GM12878 (cell line): ENCODE results near the gene MIR17HG. TPM values are rescaled to one million over a fixed set of nuclear protein-coding genes. Genes with fewer than 3 reads are reported as not detected.
A peak's percentile ranks its signal among the peaks of the same experiment; 100 is the strongest.

Experiments used
- ATAC-seq: fragments of 200-7000 bp; cut with Tn5 transposase; 3 replicates; pipeline ENCODE4 v1.9.1; 2020; ENCODE audit warnings: mild to moderate bottlenecking, moderate library complexity
- BruUV-seq: library from RNA; stranded (reverse); fragments of 400-500 nt; replicated peaks from 2 replicates; lab custom pipeline; 2021; lab: Mats Ljungman, UMichigan
- CTCF ChIA-PET: fragments of 300-600 bp; sonication (Branson Sonifier 250); formaldehyde crosslinking; extraction: SDS; loops from one replicate; lab custom pipeline; 2021; ENCODE audit warnings: inconsistent platforms; lab: Yijun Ruan, JAX
- POLR2A ChIA-PET: fragments of 350-600 bp; formaldehyde crosslinking; extraction: SDS; loops from one replicate; lab custom pipeline; 2021; ENCODE audit warnings: inconsistent platforms; lab: Charles Lee
- RAD21 ChIA-PET: fragments of 300-600 bp; sonication (Branson Sonifier 250); formaldehyde crosslinking; loops from one replicate; lab custom pipeline; 2023; ENCODE audit warnings: antibody characterized with exemption; ENCODE audit not compliant: unreplicated experiment; lab: Charles Lee
- SMC1A ChIA-PET: fragments of 300-600 bp; sonication (Branson Sonifier 250); formaldehyde crosslinking; loops from one replicate; lab custom pipeline; 2023; ENCODE audit not compliant: unreplicated experiment, uncharacterized antibody; lab: Charles Lee
- DNase-seq: peaks from one replicate; pipeline ENCODE4 v3.0.0-alpha.2; 2011; ENCODE audit warnings: low read depth, low spot score
- FAIRE-seq: peaks from 3 replicates; lab custom pipeline; 2011; peaks lifted over from hg19 to GRCh38; lab: Jason Lieb, UNC
- H2AFZ ChIP-seq: 2 replicates; pipeline ENCODE4 v1.6.0; 2011; ENCODE audit warnings: low read depth, low read length, control low read depth; ENCODE audit not compliant: control insufficient read depth
- H3K27ac ChIP-seq: 2 replicates; pipeline ENCODE4 v1.5.1; 2011; ENCODE audit warnings: control low read depth; ENCODE audit not compliant: control insufficient read depth, insufficient read depth
- H3K27me3 ChIP-seq, 2 experiments: replicated peaks in 1 of 2; 2 replicates each; pipeline versions ENCODE4 v1.6.0 to v1.6.1; 2011; ENCODE audit warnings: low read length in 1 of 2; ENCODE audit not compliant: control insufficient read depth in 2 of 2, insufficient read depth in 2 of 2
- H3K36me3 ChIP-seq, 2 experiments: 2 replicates each; pipeline ENCODE4 v1.5.1; 2011; ENCODE audit warnings: low read length in 1 of 2; ENCODE audit not compliant: control insufficient read depth in 2 of 2, insufficient read depth in 2 of 2
- H3K4me1 ChIP-seq: 2 replicates; pipeline ENCODE4 v1.6.1; 2011; ENCODE audit warnings: mild to moderate bottlenecking, low read length, moderate library complexity, mixed read lengths; ENCODE audit not compliant: control insufficient read depth, insufficient read depth
- H3K4me2 ChIP-seq: 2 replicates; pipeline ENCODE4 v1.6.0; 2011; ENCODE audit warnings: control low read depth; ENCODE audit not compliant: control insufficient read depth, insufficient read depth
- H3K4me3 ChIP-seq: fragments of 200-600 bp; sonication (generic); 2 replicates; pipeline ENCODE4 v1.5.1; 2016
- H3K79me2 ChIP-seq: 2 replicates; pipeline ENCODE4 v1.6.0; 2011; ENCODE audit warnings: low read length; ENCODE audit not compliant: control insufficient read depth, insufficient read depth
- H3K9ac ChIP-seq: 2 replicates; pipeline ENCODE4 v1.8.0; 2011; ENCODE audit warnings: low read length, control low read depth, mixed read lengths; ENCODE audit not compliant: control insufficient read depth, insufficient read depth
- H3K9me3 ChIP-seq: replicated peaks from 3 replicates; pipeline ENCODE4 v1.5.1; 2011; ENCODE audit warnings: mild to moderate bottlenecking, low read length; ENCODE audit not compliant: control insufficient read depth, insufficient read depth
- H4K20me1 ChIP-seq: 2 replicates; pipeline ENCODE4 v1.6.0; 2011; ENCODE audit not compliant: control insufficient read depth, insufficient read depth
- BCLAF1 ChIP-seq: fragments of 450-650 bp; IDR thresholded peaks from 2 replicates; pipeline ENCODE4 v1.6.1; 2017; ENCODE audit warnings: antibody characterized with exemption, mild to moderate bottlenecking, moderate library complexity
- DPF2 ChIP-seq: fragments of 450-650 bp; IDR thresholded peaks from 2 replicates; pipeline ENCODE4 v1.6.1; 2017; ENCODE audit warnings: mild to moderate bottlenecking
- FOXK2 ChIP-seq: fragments of 450-650 bp; IDR thresholded peaks from 2 replicates; pipeline ENCODE4 v1.6.1; 2017; ENCODE audit warnings: mild to moderate bottlenecking, moderate library complexity
- IKZF2 ChIP-seq, 2 experiments: fragments of 450-650 bp; IDR thresholded peaks; 2 replicates each; pipeline ENCODE4 v1.6.1; 2017; ENCODE audit warnings: mild to moderate bottlenecking in 2 of 2, moderate library complexity in 2 of 2
- IRF4 ChIP-seq: IDR thresholded peaks from 2 replicates; pipeline ENCODE4 v1.6.1; 2011; ENCODE audit warnings: low read depth, low read length
- JUND ChIP-seq: IDR thresholded peaks from 2 replicates; pipeline ENCODE4 v1.6.1; 2012; ENCODE audit warnings: low read depth, mild to moderate bottlenecking, low read length, improper control_type of control experiment, moderate library complexity
- KLF5 ChIP-seq: fragments of 450-650 bp; IDR thresholded peaks from 2 replicates; pipeline ENCODE4 v1.6.1; 2014; ENCODE audit warnings: mild to moderate bottlenecking; ENCODE audit not compliant: partially characterized antibody
- LARP7 ChIP-seq: fragments of 450-650 bp; IDR thresholded peaks from 2 replicates; pipeline ENCODE4 v1.6.1; 2017; ENCODE audit warnings: mild to moderate bottlenecking
- NRF1 ChIP-seq: conservative IDR thresholded peaks from 2 replicates; pipeline ENCODE4 v1.6.1; 2011; ENCODE audit warnings: mild to moderate bottlenecking, low read depth, low read length, improper control_type of control experiment
- REST ChIP-seq: IDR thresholded peaks from 2 replicates; pipeline ENCODE4 v1.6.1; 2012; ENCODE audit warnings: mild to moderate bottlenecking, low read depth, low read length
- SIN3A ChIP-seq: IDR thresholded peaks from 2 replicates; pipeline ENCODE4 v1.6.1; 2012; ENCODE audit warnings: low read depth, low read length, improper control_type of control experiment
- SMAD1 ChIP-seq: fragments of 450-650 bp; IDR thresholded peaks from 2 replicates; pipeline ENCODE4 v1.6.1; 2018; ENCODE audit warnings: mild to moderate bottlenecking, low read depth; ENCODE audit not compliant: partially characterized antibody
- SMARCA5 ChIP-seq: fragments of 450-650 bp; IDR thresholded peaks from 2 replicates; pipeline ENCODE4 v1.6.1; 2017; ENCODE audit warnings: mild to moderate bottlenecking
- WGBS: methylation state at CpG from one replicate; pipeline ENCODE4 v1.1.6; 2016; ENCODE audit warnings: low lambda C conversion rate; ENCODE audit not compliant: insufficient replicate concordance, insufficient coverage; ENCODE audit errors: missing lambda C conversion rate; 5-methylcytosine and 5-hydroxymethylcytosine counted together
- in situ Hi-C: fragments of 300-500 bp; cut with MboI; formaldehyde crosslinking; loops from 9 replicates; pipeline ENCODE4 v1.14.3; 2018; ENCODE audit warnings: mixed read lengths
- intact Hi-C: fragments of 100-400 bp; cut with micrococcal nuclease; formaldehyde crosslinking; loops from one replicate; pipeline ENCODE4 v1.14.2; 2022; ENCODE audit not compliant: unreplicated experiment
- polyA plus RNA-seq, 11 experiments: library from polyadenylated mRNA; depleted of rRNA in 4 of 11; unstranded in 6 of 11; stranded (reverse) in 5 of 11; fragments of >200 nt; fragmentation: Nextera tagmentation in 4 of 11; fragmentation: Illumina TruSeq in 1 of 11; extraction: Ambion mirVana in 4 of 11; extraction: Trizol in 1 of 11; gene quantifications; 1 replicate in 1 of 11; 2 replicates in 10 of 11; pipeline versions ENCODE4 v1.2.1 to v1.2.3, GENCODE V29; 2011 to 2016; ENCODE audit warnings: inconsistent platforms in 2 of 11, missing spikeins in 2 of 11, low read depth in 1 of 11
- total RNA-seq, 4 experiments: library from RNA; depleted of rRNA in 3 of 4; stranded (reverse); fragments of >200 nt in 3 of 4; fragmentation: Illumina TruSeq in 1 of 4; extraction: Trizol in 1 of 4; gene quantifications; 2 replicates each; pipeline versions ENCODE4 v1.2.1 to v1.2.3, GENCODE V29; 2013 to 2021

The MIR17HG gene
- total and polyA plus RNA-seq, 10 of the 15 experiments (the other 5 are each of a cell fraction or from before 2014, with no cell fraction given): 4.4 to 37.7 (median 15.1) TPM

- no peak for TF ChIP-seq IKZF2 (IDR thresholded peaks at IDR 0.05)
- TF ChIP-seq FOXK2: no peak
- TF ChIP-seq DPF2: no peak
- no peak for TF ChIP-seq KLF5
- no peak for TF ChIP-seq BCLAF1
- no peak for TF ChIP-seq SMARCA5
- no peak for TF ChIP-seq SIN3A
- no peak for TF ChIP-seq LARP7
Observed at GRCh38 chr13:91329733-91330132, 17.8 kb upstream of the MIR17HG start (continued).

- SMC1A ChIA-PET: interaction anchor here (0.8 to 3.9 kb wide), 9 partner anchors 9 to 80 kb away, joined by 3 to 46 read pairs (median 5); partner anchors contain the start of gene MIR17HG
- Histone ChIP-seq H3K4me1 (peaks cover 15% of the 10 kb centered on the region), H3K9me3 (no peaks in the 10 kb centered on the region; the same call in 2 of the 3 replicates), H2AFZ (peak overlapping the region; percentile 77), H3K4me3 (peak overlapping the region; percentile 68; the same call in 1 of the 2 replicates), H3K9ac (peak overlapping the region; percentile 50; the same call in 1 of the 2 replicates), H4K20me1 (no peaks in the 10 kb centered on the region), H3K4me2 (peak overlapping the region; percentile 66), H3K27me3 (no peaks in the 10 kb centered on the region), H3K36me3 (no peaks in the 10 kb centered on the region), H3K79me2 (no peaks in the 10 kb centered on the region), H3K27ac (peak overlapping the region; percentile 71)
- intact Hi-C loops (loop anchor here (2.0 kb wide), 1 partner anchor 16 kb away; the partner anchor contains the start of gene MIR17HG), in situ Hi-C loops (no loop called here)
- RAD21 ChIA-PET: interaction anchor here (1.0 to 8.6 kb wide), 7 partner anchors 11 to 75 kb away, joined by 3 to 72 read pairs (median 5); partner anchors contain the start of gene MIR17HG
- FAIRE-seq: peak; percentile 65
- 28% methylated on average over 4 of the region's 4 CpGs for WGBS
- BruUV-seq: no TSS peak
- DNase-seq: no peak
- CTCF ChIA-PET: interaction anchor here (0.6 to 9.3 kb wide), 6 partner anchors 9 to 76 kb away, joined by 3 to 102 read pairs (median 8); partner anchors contain the start of gene MIR17HG
- POLR2A ChIA-PET: interaction anchor here (1.0 to 1.6 kb wide), 3 partner anchors 11 to 15 kb away, joined by 3 to 15 read pairs (median 4); partner anchors contain the start of gene MIR17HG
- peak; percentile 91 for ATAC-seq
- TF ChIP-seq REST (no peak), IRF4 (no peak), NRF1 (no peak), SMAD1 (peak; percentile 27), JUND (no peak), KLF5 (no peak)
Observed at GRCh38 chr13:91331047-91331915, 16.2 kb upstream of the MIR17HG start.
